DOHH2 (cell line): ENCODE results near the gene FTO.

Experiments
- H3F3A ChIP-seq: fragments of 200-600 bp; sonication (generic), shearing (Covaris generic); 2 replicates; pipeline ENCODE4 v1.6.0; 2016; ENCODE audit warnings: antibody characterized with exemption, mild to moderate bottlenecking; ENCODE audit not compliant: control insufficient read depth, insufficient read depth
- H3K27ac ChIP-seq: fragments of 200-600 bp; sonication (generic); 2 replicates; pipeline ENCODE4 v1.5.1; 2014; ENCODE audit warnings: low read depth, mild to moderate bottlenecking, low read length, moderate library complexity
- H3K27me3 ChIP-seq: fragments of 200-600 bp; sonication (generic); 2 replicates; pipeline ENCODE4 v1.6.1; 2014; ENCODE audit warnings: mild to moderate bottlenecking, low read length, mixed read lengths; ENCODE audit not compliant: control insufficient read depth
- H3K36me3 ChIP-seq: fragments of 200-600 bp; sonication (generic); 2 replicates; pipeline ENCODE4 v1.6.1; 2014; ENCODE audit warnings: mild to moderate bottlenecking, low read length, moderate library complexity, mixed read lengths; ENCODE audit not compliant: control insufficient read depth
- H3K4me1 ChIP-seq: fragments of 200-600 bp; sonication (generic); 2 replicates; pipeline ENCODE4 v1.6.1; 2014; ENCODE audit warnings: mild to moderate bottlenecking, low read length, mixed read lengths; ENCODE audit not compliant: control insufficient read depth
- H3K4me2 ChIP-seq: fragments of 200-600 bp; sonication (generic); 2 replicates; pipeline ENCODE4 v1.6.0; 2014; ENCODE audit warnings: mild to moderate bottlenecking, low read length, moderate library complexity
- H3K4me3 ChIP-seq: fragments of 200-600 bp; sonication (generic); 2 replicates; pipeline ENCODE4 v1.5.1; 2014; ENCODE audit warnings: mild to moderate bottlenecking, low read length, mixed read lengths
- H3K79me2 ChIP-seq: fragments of 200-600 bp; sonication (generic); 2 replicates; pipeline ENCODE4 v1.6.1; 2014; ENCODE audit warnings: mild to moderate bottlenecking, low read length, mixed read lengths; ENCODE audit not compliant: control insufficient read depth
- H3K9me2 ChIP-seq: fragments of 200-600 bp; sonication (generic); replicated peaks from 2 replicates; pipeline ENCODE4 v1.6.1; 2014; ENCODE audit warnings: mild to moderate bottlenecking, low read length, mixed read lengths; ENCODE audit not compliant: control insufficient read depth
- H3K9me3 ChIP-seq: fragments of 200-600 bp; sonication (generic); 2 replicates; pipeline ENCODE4 v1.6.1; 2014; ENCODE audit warnings: antibody characterized with exemption, low read length, mixed read lengths; ENCODE audit not compliant: control insufficient read depth, insufficient read depth
- H4K20me1 ChIP-seq: fragments of 200-600 bp; sonication (generic); 2 replicates; pipeline ENCODE4 v1.6.0; 2014; ENCODE audit warnings: low read depth, mild to moderate bottlenecking, antibody characterized with exemption, low read length, moderate library complexity; ENCODE audit not compliant: control insufficient read depth, insufficient read depth
- CTCF ChIP-seq: fragments of 200-600 bp; sonication (generic); IDR thresholded peaks from one replicate; pipeline ENCODE4 v1.5.1; 2014; ENCODE audit warnings: antibody characterized with exemption, mild to moderate bottlenecking, low read depth, low read length; ENCODE audit not compliant: poor library complexity, severe bottlenecking
- EZH2phosphoT487 ChIP-seq: fragments of 200-600 bp; sonication (generic); IDR thresholded peaks from 2 replicates; pipeline ENCODE4 v1.6.1; 2017; ENCODE audit warnings: borderline replicate concordance, mild to moderate bottlenecking, antibody characterized with exemption, low read length, moderate library complexity, mixed read lengths

FTO gene

GRCh38 chr16:54175169-54175551, 471.2 kb downstream of the FTO start:
- no peaks in the 10 kb centered on the region for H3K9me2 ChIP-seq
- H3K36me3 ChIP-seq, result no peaks in the 10 kb centered on the region
- H4K20me1 ChIP-seq, result no peaks in the 10 kb centered on the region
- H3K9me3 ChIP-seq, result no peaks in the 10 kb centered on the region
- no peak overlapping the region for H3K4me2 ChIP-seq
- H3F3A ChIP-seq, result no peaks in the 10 kb centered on the region
- H3K4me3 ChIP-seq, result no peak overlapping the region
- H3K27ac ChIP-seq, result no peak overlapping the region
- no peaks in the 10 kb centered on the region for H3K79me2 ChIP-seq
- H3K4me1 ChIP-seq, result no peaks in the 10 kb centered on the region
- TF ChIP-seq EZH2phosphoT487 (no peak), CTCF (no peak)
- H3K27me3 ChIP-seq, result no peaks in the 10 kb centered on the region; the same call in 1 of the 2 replicates

- Histone ChIP-seq H3K27me3 (no peaks in the 10 kb centered on the region; the same call in 1 of the 2 replicates), H3K27ac (no peak overlapping the region), H3K4me1 (no peaks in the 10 kb centered on the region), H3K9me2 (no peaks in the 10 kb centered on the region), H3K36me3 (no peaks in the 10 kb centered on the region), H3K9me3 (no peaks in the 10 kb centered on the region), H3K79me2 (no peaks in the 10 kb centered on the region), H4K20me1 (no peaks in the 10 kb centered on the region), H3K4me2 (no peak overlapping the region), H3F3A (no peaks in the 10 kb centered on the region), H3K4me3 (no peak overlapping the region)
- TF ChIP-seq EZH2phosphoT487 (no peak), CTCF (no peak)
These were observed 471.8 kb downstream of the FTO start for GRCh38 chr16:54175552-54176375.

GRCh38 chr16:54176376-54176901, 472.5 kb downstream of the FTO start:
- Histone ChIP-seq H3F3A (no peaks in the 10 kb centered on the region), H3K4me2 (no peak overlapping the region), H3K36me3 (no peaks in the 10 kb centered on the region), H3K27me3 (no peaks in the 10 kb centered on the region; the same call in 1 of the 2 replicates), H3K4me3 (no peak overlapping the region), H4K20me1 (no peaks in the 10 kb centered on the region), H3K27ac (no peak overlapping the region), H3K9me3 (no peaks in the 10 kb centered on the region), H3K4me1 (no peaks in the 10 kb centered on the region), H3K9me2 (no peaks in the 10 kb centered on the region), H3K79me2 (no peaks in the 10 kb centered on the region)
- TF ChIP-seq CTCF, result no peak
